Measurements from ENCODE around the gene MEG3. TPM values are rescaled to one million over a fixed set of nuclear protein-coding genes. Genes with fewer than 3 reads are reported as not detected.

The MEG3 gene
- polyA plus RNA-seq (2012; ENCODE audit: insufficient read depth, insufficient read length) = not detected

- DNase-seq (ENCODE audit: low read depth, low spot score) = no peak
- no peak within 1 kb of the TSS for H3K4me3 ChIP-seq (ENCODE audit: low read length)
Observed at GRCh38 chr14:100825713-100826331, at the start of gene MEG3. MEG3 (plus strand) TSS chr14:100826118.

GRCh38 chr14:100776681-100777365 lies 49.1 kb upstream of the MEG3 start:
- no peak overlapping the region for H3K4me3 ChIP-seq (ENCODE audit: low read length)
- no peak for DNase-seq (ENCODE audit: low read depth, low spot score)

GRCh38 chr14:100777366-100777817 lies 48.5 kb upstream of the MEG3 start:
- no peak for DNase-seq (ENCODE audit: low read depth, low spot score)
- H3K4me3 ChIP-seq (ENCODE audit: low read length) = no peak overlapping the region

- H3K4me3 ChIP-seq (ENCODE audit: low read length) = no peak overlapping the region
Observed at GRCh38 chr14:100777818-100778525, 47.9 kb upstream of the MEG3 start.

GRCh38 chr14:100778526-100778882 lies 47.4 kb upstream of the MEG3 start:
- H3K4me3 ChIP-seq (ENCODE audit: low read length) = no peak overlapping the region
- no peak for DNase-seq (ENCODE audit: low read depth, low spot score)

More at GRCh38 chr14:100777818-100778525, 47.9 kb upstream of the MEG3 start:
- no peak for DNase-seq (ENCODE audit: low read depth, low spot score)

GRCh38 chr14:100778951-100779690 lies 46.8 kb upstream of the MEG3 start:
- H3K4me3 ChIP-seq (ENCODE audit: low read length) = no peak overlapping the region
- DNase-seq (ENCODE audit: low read depth, low spot score) = no peak

GRCh38 chr14:100779691-100780080 lies 46.2 kb upstream of the MEG3 start:
- no peak for DNase-seq (ENCODE audit: low read depth, low spot score)
- H3K4me3 ChIP-seq (ENCODE audit: low read length) = no peak overlapping the region

- no peak overlapping the region for H3K4me3 ChIP-seq (ENCODE audit: low read length)
- no peak for DNase-seq (ENCODE audit: low read depth, low spot score)
Observed at GRCh38 chr14:100780246-100780645, 45.7 kb upstream of the MEG3 start.

- DNase-seq (ENCODE audit: low read depth, low spot score) = no peak
- H3K4me3 ChIP-seq (ENCODE audit: low read length) = no peak overlapping the region
Observed at GRCh38 chr14:100780646-100781355, 45.1 kb upstream of the MEG3 start.

GRCh38 chr14:100781952-100782351 lies 44.0 kb upstream of the MEG3 start:
- H3K4me3 ChIP-seq (ENCODE audit: low read length) = no peak overlapping the region
- no peak for DNase-seq (ENCODE audit: low read depth, low spot score)

- DNase-seq (ENCODE audit: low read depth, low spot score) = no peak
Observed at GRCh38 chr14:100782516-100783320, 43.2 kb upstream of the MEG3 start.

GRCh38 chr14:100783630-100784370 lies 42.1 kb upstream of the MEG3 start:
- no peak for DNase-seq (ENCODE audit: low read depth, low spot score)
- H3K4me3 ChIP-seq (ENCODE audit: low read length) = no peak overlapping the region

More at GRCh38 chr14:100782516-100783320, 43.2 kb upstream of the MEG3 start:
- H3K4me3 ChIP-seq (ENCODE audit: low read length) = no peak overlapping the region

GRCh38 chr14:100784523-100785337 lies 41.2 kb upstream of the MEG3 start:
- H3K4me3 ChIP-seq (ENCODE audit: low read length) = no peak overlapping the region
- no peak for DNase-seq (ENCODE audit: low read depth, low spot score)

GRCh38 chr14:100785338-100785615 lies 40.6 kb upstream of the MEG3 start:
- H3K4me3 ChIP-seq (ENCODE audit: low read length) = no peak overlapping the region
- no peak for DNase-seq (ENCODE audit: low read depth, low spot score)

- no peak for DNase-seq (ENCODE audit: low read depth, low spot score)
- no peak overlapping the region for H3K4me3 ChIP-seq (ENCODE audit: low read length)
Observed at GRCh38 chr14:100785626-100786025, 40.3 kb upstream of the MEG3 start.

GRCh38 chr14:100786131-100786530 lies 39.8 kb upstream of the MEG3 start:
- H3K4me3 ChIP-seq (ENCODE audit: low read length) = no peak overlapping the region
- DNase-seq (ENCODE audit: low read depth, low spot score) = no peak
